DOHH2 (cell line): ENCODE results near the gene TMEM186.

Source experiments
- H3F3A ChIP-seq: fragments of 200-600 bp; sonication (generic), shearing (Covaris generic); 2 replicates; pipeline ENCODE4 v1.6.0; 2016; ENCODE audit warnings: antibody characterized with exemption, mild to moderate bottlenecking; ENCODE audit not compliant: control insufficient read depth, insufficient read depth
- H3K27ac ChIP-seq: fragments of 200-600 bp; sonication (generic); 2 replicates; pipeline ENCODE4 v1.5.1; 2014; ENCODE audit warnings: low read depth, mild to moderate bottlenecking, low read length, moderate library complexity
- H3K27me3 ChIP-seq: fragments of 200-600 bp; sonication (generic); 2 replicates; pipeline ENCODE4 v1.6.1; 2014; ENCODE audit warnings: mild to moderate bottlenecking, low read length, mixed read lengths; ENCODE audit not compliant: control insufficient read depth
- H3K36me3 ChIP-seq: fragments of 200-600 bp; sonication (generic); 2 replicates; pipeline ENCODE4 v1.6.1; 2014; ENCODE audit warnings: mild to moderate bottlenecking, low read length, moderate library complexity, mixed read lengths; ENCODE audit not compliant: control insufficient read depth
- H3K4me1 ChIP-seq: fragments of 200-600 bp; sonication (generic); 2 replicates; pipeline ENCODE4 v1.6.1; 2014; ENCODE audit warnings: mild to moderate bottlenecking, low read length, mixed read lengths; ENCODE audit not compliant: control insufficient read depth
- H3K4me2 ChIP-seq: fragments of 200-600 bp; sonication (generic); 2 replicates; pipeline ENCODE4 v1.6.0; 2014; ENCODE audit warnings: mild to moderate bottlenecking, low read length, moderate library complexity
- H3K4me3 ChIP-seq: fragments of 200-600 bp; sonication (generic); 2 replicates; pipeline ENCODE4 v1.5.1; 2014; ENCODE audit warnings: mild to moderate bottlenecking, low read length, mixed read lengths
- H3K79me2 ChIP-seq: fragments of 200-600 bp; sonication (generic); 2 replicates; pipeline ENCODE4 v1.6.1; 2014; ENCODE audit warnings: mild to moderate bottlenecking, low read length, mixed read lengths; ENCODE audit not compliant: control insufficient read depth
- H3K9me2 ChIP-seq: fragments of 200-600 bp; sonication (generic); replicated peaks from 2 replicates; pipeline ENCODE4 v1.6.1; 2014; ENCODE audit warnings: mild to moderate bottlenecking, low read length, mixed read lengths; ENCODE audit not compliant: control insufficient read depth
- H3K9me3 ChIP-seq: fragments of 200-600 bp; sonication (generic); 2 replicates; pipeline ENCODE4 v1.6.1; 2014; ENCODE audit warnings: antibody characterized with exemption, low read length, mixed read lengths; ENCODE audit not compliant: control insufficient read depth, insufficient read depth
- H4K20me1 ChIP-seq: fragments of 200-600 bp; sonication (generic); 2 replicates; pipeline ENCODE4 v1.6.0; 2014; ENCODE audit warnings: low read depth, mild to moderate bottlenecking, antibody characterized with exemption, low read length, moderate library complexity; ENCODE audit not compliant: control insufficient read depth, insufficient read depth
- CTCF ChIP-seq: fragments of 200-600 bp; sonication (generic); IDR thresholded peaks from one replicate; pipeline ENCODE4 v1.5.1; 2014; ENCODE audit warnings: antibody characterized with exemption, mild to moderate bottlenecking, low read depth, low read length; ENCODE audit not compliant: poor library complexity, severe bottlenecking
- EZH2phosphoT487 ChIP-seq: fragments of 200-600 bp; sonication (generic); IDR thresholded peaks from 2 replicates; pipeline ENCODE4 v1.6.1; 2017; ENCODE audit warnings: borderline replicate concordance, mild to moderate bottlenecking, antibody characterized with exemption, low read length, moderate library complexity, mixed read lengths

Gene TMEM186

GRCh38 chr16:8775359-8775758 lies 22.1 kb downstream of the TMEM186 start:
- TF ChIP-seq EZH2phosphoT487 (no peak), CTCF (no peak)
- Histone ChIP-seq H3K4me2 (no peak overlapping the region), H3F3A (no peaks in the 10 kb centered on the region), H3K27me3 (no peaks in the 10 kb centered on the region), H3K27ac (no peak overlapping the region), H3K9me2 (no peaks in the 10 kb centered on the region), H3K4me3 (no peak overlapping the region), H3K79me2 (no peaks in the 10 kb centered on the region), H3K36me3 (no peaks in the 10 kb centered on the region), H3K9me3 (no peaks in the 10 kb centered on the region), H3K4me1 (no peaks in the 10 kb centered on the region), H4K20me1 (no peaks in the 10 kb centered on the region)

- Histone ChIP-seq H3F3A (no peaks in the 10 kb centered on the region), H4K20me1 (no peaks in the 10 kb centered on the region), H3K9me2 (no peaks in the 10 kb centered on the region), H3K4me1 (no peaks in the 10 kb centered on the region), H3K9me3 (no peaks in the 10 kb centered on the region), H3K36me3 (no peaks in the 10 kb centered on the region), H3K4me3 (no peak overlapping the region), H3K79me2 (no peaks in the 10 kb centered on the region), H3K4me2 (no peak overlapping the region), H3K27me3 (no peaks in the 10 kb centered on the region), H3K27ac (no peak overlapping the region)
- TF ChIP-seq CTCF: no peak
These were observed 23.2 kb downstream of the TMEM186 start for GRCh38 chr16:8774208-8774607.

GRCh38 chr16:8773537-8773936 lies 23.9 kb downstream of the TMEM186 start:
- H3K27me3 ChIP-seq: no peaks in the 10 kb centered on the region
- no peak overlapping the region for H3K27ac ChIP-seq
- H3K79me2 ChIP-seq: no peaks in the 10 kb centered on the region
- H3K4me3 ChIP-seq: no peak overlapping the region
- H3K36me3 ChIP-seq: no peaks in the 10 kb centered on the region
- H3K9me2 ChIP-seq: no peaks in the 10 kb centered on the region
- no peaks in the 10 kb centered on the region for H4K20me1 ChIP-seq
- H3F3A ChIP-seq: no peaks in the 10 kb centered on the region
- H3K4me2 ChIP-seq: no peak overlapping the region
- no peaks in the 10 kb centered on the region for H3K4me1 ChIP-seq
- no peaks in the 10 kb centered on the region for H3K9me3 ChIP-seq
- no peak for TF ChIP-seq CTCF
- no peak for TF ChIP-seq EZH2phosphoT487

GRCh38 chr16:8768692-8769091 lies 28.7 kb downstream of the TMEM186 start:
- no peaks in the 10 kb centered on the region for H3K79me2 ChIP-seq
- no peak for TF ChIP-seq CTCF
- TF ChIP-seq EZH2phosphoT487: no peak
- H3K4me3 ChIP-seq: no peak overlapping the region
- no peaks in the 10 kb centered on the region for H3K4me1 ChIP-seq
- H3K9me3 ChIP-seq: no peaks in the 10 kb centered on the region
- H3K9me2 ChIP-seq: no peaks in the 10 kb centered on the region
- H3K27ac ChIP-seq: no peak overlapping the region
- no peaks in the 10 kb centered on the region for H3K27me3 ChIP-seq
- no peak overlapping the region for H3K4me2 ChIP-seq
- H3K36me3 ChIP-seq: no peaks in the 10 kb centered on the region
- H3F3A ChIP-seq: no peaks in the 10 kb centered on the region
- H4K20me1 ChIP-seq: no peaks in the 10 kb centered on the region
